A549 (cell line): ENCODE results near the gene RASSF6. TPM values are rescaled to one million over a fixed set of nuclear protein-coding genes. Genes with fewer than 3 reads are reported as not detected.
"Not testable (repeated sequence)": the region's sequence is repeated elsewhere in the genome, so short reads cannot be mapped to it uniquely, and the experiment has no call there.

Source experiments
- ATAC-seq, 2 experiments: fragments of 200-7000 bp in 1 of 2; fragments of >200 bp in 1 of 2; cut with Nextera tagmentation in 1 of 2; cut with Tn5 transposase in 1 of 2; 3 replicates each; pipeline versions ENCODE4 v1.8.0 to v1.9.1; 2018 to 2020; ENCODE audit warnings: mild to moderate bottlenecking in 1 of 2, moderate library complexity in 1 of 2
- CTCF ChIA-PET: fragments of 300-600 bp; sonication (Branson Sonifier 250); formaldehyde crosslinking; extraction: SDS; loops from one replicate; lab custom pipeline; 2021; ENCODE audit warnings: antibody characterized with exemption, inconsistent platforms; lab: Yijun Ruan, JAX
- POLR2A ChIA-PET: fragments of 350-600 bp; formaldehyde crosslinking; extraction: SDS; loops from one replicate; lab custom pipeline; 2021; ENCODE audit warnings: antibody characterized with exemption, inconsistent platforms; lab: Yijun Ruan, JAX
- DNase-seq, 2 experiments: peaks; one replicate each; pipeline versions ENCODE4 v3.0.0 to v3.0.0-alpha.2; 2011 to 2016; ENCODE audit warnings: low read depth in 1 of 2, low spot score in 1 of 2
- FAIRE-seq: peaks from 2 replicates; lab custom pipeline; 2011; peaks lifted over from hg19 to GRCh38; lab: Jason Lieb, UNC
- H3K27ac ChIP-seq, 2 experiments: fragments of >200 bp; sonication (Bioruptor Twin); formaldehyde crosslinking; 3 replicates each; pipeline ENCODE4 v1.5.1; 2016 to 2017
- H3K4me1 ChIP-seq: fragments of >200 bp; sonication (Bioruptor Twin); formaldehyde crosslinking; 3 replicates; pipeline ENCODE4 v1.6.1; 2016
- H3K4me2 ChIP-seq: fragments of >200 bp; sonication (Bioruptor Twin); formaldehyde crosslinking; 3 replicates; pipeline ENCODE4 v1.6.1; 2016
- H3K4me3 ChIP-seq: fragments of >200 bp; sonication (Bioruptor Twin); formaldehyde crosslinking; 3 replicates; pipeline ENCODE4 v1.5.1; 2016
- H3K9me3 ChIP-seq: fragments of >200 bp; sonication (Bioruptor Twin); formaldehyde crosslinking; 3 replicates; pipeline ENCODE4 v1.6.1; 2016
- BHLHE40 ChIP-seq: IDR thresholded peaks from 2 replicates; pipeline ENCODE4 v1.6.1; 2012; ENCODE audit warnings: low read depth, low read length, inconsistent platforms
- CBX8 ChIP-seq: fragments of 200-600 bp; sonication (generic); IDR thresholded peaks from 2 replicates; pipeline ENCODE4 v1.6.1; 2016
- CHD4 ChIP-seq: fragments of 200-600 bp; sonication (generic); IDR thresholded peaks from 2 replicates; pipeline ENCODE4 v1.6.1; 2016; ENCODE audit warnings: antibody characterized with exemption, mild to moderate bottlenecking, borderline replicate concordance
- EHMT2 ChIP-seq: fragments of 200-600 bp; sonication (generic); IDR thresholded peaks from 2 replicates; pipeline ENCODE4 v1.6.1; 2016; ENCODE audit warnings: antibody characterized with exemption, low read depth, mild to moderate bottlenecking, moderate library complexity
- ESRRA ChIP-seq: fragments of 150-350 bp; IDR thresholded peaks from 2 replicates; pipeline ENCODE4 v1.6.1; 2014; ENCODE audit warnings: mild to moderate bottlenecking, low read length, borderline replicate concordance
- FOSB ChIP-seq: fragments of 250-450 bp; sonication (Bioruptor Pico); IDR thresholded peaks from 2 replicates; pipeline ENCODE4 v1.5.0; 2020; ENCODE audit warnings: mild to moderate bottlenecking, moderate library complexity
- HOXA7 ChIP-seq: fragments of 250-450 bp; sonication (Bioruptor Pico); IDR thresholded peaks from 2 replicates; pipeline ENCODE4 v1.5.0; 2020; ENCODE audit warnings: mild to moderate bottlenecking, moderate library complexity
- MAFK ChIP-seq: fragments of 450-650 bp; IDR thresholded peaks from 2 replicates; pipeline ENCODE4 v1.6.1; 2014; ENCODE audit not compliant: partially characterized antibody
- MAZ ChIP-seq: fragments of 150-350 bp; IDR thresholded peaks from 2 replicates; pipeline ENCODE4 v1.6.1; 2014; ENCODE audit warnings: antibody characterized with exemption, low read depth, low read length, borderline replicate concordance
- NFE2L2 ChIP-seq: fragments of 150-350 bp; conservative IDR thresholded peaks from 2 replicates; pipeline ENCODE4 v1.6.1; 2014; ENCODE audit warnings: low read length
- NR3C1 ChIP-seq: fragments of >200 bp; sonication (Bioruptor Twin); formaldehyde crosslinking; IDR thresholded peaks from 3 replicates; pipeline ENCODE4 v1.6.1; 2017
- PHF8 ChIP-seq: fragments of 200-600 bp; sonication (generic); IDR thresholded peaks from 2 replicates; pipeline ENCODE4 v1.6.1; 2016; ENCODE audit warnings: low read depth, mild to moderate bottlenecking, antibody characterized with exemption, moderate library complexity, borderline replicate concordance
- POLR2A ChIP-seq: IDR thresholded peaks from 2 replicates; pipeline ENCODE4 v1.6.1; 2012; ENCODE audit warnings: mild to moderate bottlenecking, low read length
- RAD21 ChIP-seq, 2 experiments: fragments of >200 bp in 1 of 2; sonication (Bioruptor Twin) in 1 of 2; formaldehyde crosslinking in 1 of 2; IDR thresholded peaks in 1 of 2; conservative IDR thresholded peaks in 1 of 2; 2 replicates in 1 of 2; 3 replicates in 1 of 2; pipeline ENCODE4 v1.6.1; 2012 to 2018; ENCODE audit warnings: inconsistent platforms in 1 of 2
- RCOR1 ChIP-seq: fragments of 150-350 bp; IDR thresholded peaks from 2 replicates; pipeline ENCODE4 v1.6.1; 2014; ENCODE audit warnings: antibody characterized with exemption, low read length, low read depth
- RFX5 ChIP-seq: fragments of 450-650 bp; IDR thresholded peaks from 2 replicates; pipeline ENCODE4 v1.7.1; 2014; ENCODE audit warnings: antibody characterized with exemption, mild to moderate bottlenecking, moderate library complexity
- RNF2 ChIP-seq: fragments of 200-600 bp; sonication (generic); IDR thresholded peaks from 2 replicates; pipeline ENCODE4 v1.6.1; 2016; ENCODE audit warnings: low read depth, mild to moderate bottlenecking, antibody characterized with exemption, moderate library complexity, borderline replicate concordance
- SMC3 ChIP-seq: fragments of >200 bp; sonication (Bioruptor Twin); formaldehyde crosslinking; IDR thresholded peaks from 3 replicates; pipeline ENCODE4 v1.6.1; 2018; ENCODE audit warnings: inconsistent platforms
- TFCP2L1 ChIP-seq: fragments of 250-450 bp; sonication (Bioruptor Pico); IDR thresholded peaks from 2 replicates; pipeline ENCODE4 v1.5.0; 2021; ENCODE audit warnings: mild to moderate bottlenecking
- ZNF302 ChIP-seq: fragments of 250-450 bp; sonication (Bioruptor Pico); IDR thresholded peaks from 2 replicates; pipeline ENCODE4 v1.9.0; 2021; ENCODE audit warnings: inconsistent platforms, mild to moderate bottlenecking, moderate library complexity
- WGBS: methylation state at CpG from one replicate; pipeline ENCODE4 v1.1.6; 2017; ENCODE audit errors: missing lambda C conversion rate; 5-methylcytosine and 5-hydroxymethylcytosine counted together
- polyA plus RNA-seq, 4 experiments: library from polyadenylated mRNA; depleted of rRNA in 3 of 4; stranded (reverse); fragments of >200 nt; fragmentation: RNase III in 1 of 4; extraction: RNeasy Plus Mini Kit Qiagen cat#74134 plus additional on column Dnase treatment in 1 of 4; gene quantifications; 2 replicates in 3 of 4; 3 replicates in 1 of 4; pipeline ENCODE4 v1.2.3, GENCODE V29; 2011 to 2017
- TF ChIP-seq, protein P1 (sequence below): fragments of 250-450 bp; sonication (Bioruptor Pico); IDR thresholded peaks from 2 replicates; pipeline ENCODE4 v1.5.0; 2020; ENCODE audit warnings: low read depth, mild to moderate bottlenecking, moderate library complexity
- TF ChIP-seq, protein P2 (sequence below): fragments of >200 bp; sonication (Bioruptor Twin); formaldehyde crosslinking; IDR thresholded peaks from 3 replicates; pipeline ENCODE4 v1.5.1; 2016
- TF ChIP-seq, protein P3 (sequence below): fragments of >200 bp; sonication (Bioruptor Twin); formaldehyde crosslinking; IDR thresholded peaks from 2 replicates; pipeline ENCODE4 v1.6.1; 2016

The RASSF6 gene
- polyA plus RNA-seq, 2 of the 4 experiments (the other 2 are of a cell fraction) = 1.8 to 5.9 TPM

DNA sequence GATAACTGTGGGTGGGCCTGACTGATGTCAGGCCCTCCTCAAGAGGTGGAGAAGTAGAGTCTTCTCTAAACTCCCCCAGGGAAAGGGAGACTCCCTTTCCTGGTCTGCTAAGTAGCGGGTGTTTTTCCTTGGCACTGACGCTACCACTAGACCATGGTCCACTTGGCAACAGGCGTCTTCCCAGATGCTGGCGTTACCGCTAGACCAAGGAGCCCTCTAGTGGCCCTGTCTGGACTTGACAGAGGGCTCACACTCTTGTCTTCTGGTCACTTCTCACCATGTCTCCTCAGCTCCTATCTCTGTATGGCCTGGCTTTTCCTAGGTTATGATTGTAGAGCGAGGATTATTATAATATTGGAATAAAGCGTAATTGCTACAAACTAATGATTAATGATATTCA, 45.7 kb upstream of the RASSF6 start:
- ATAC-seq, H3K4me1 ChIP-seq, H3K4me2 ChIP-seq, H3K9me3 ChIP-seq, H3K4me3 ChIP-seq, POLR2A ChIA-PET, DNase-seq, FAIRE-seq: not testable (repeated sequence)
- peak overlapping the region in 1 of 2 experiments; percentile 57; a peak in 2 of 6 replicates for H3K27ac ChIP-seq
- TF ChIP-seq SMC3 (0 out of 3 replicates have a peak, but pooled peaks have one; percentile 14), RAD21 (conservative IDR thresholded peaks at IDR 0.05 in 1 of 2, IDR thresholded peaks at IDR 0.05 in 1 of 2) (peak; percentile 16 to 26; a peak in 2 of 5 replicates)
- CTCF ChIA-PET = interaction anchor here (2.3 to 6.0 kb wide), 2 partner anchors 257 to 468 kb away, joined by 7 to 38 read pairs; no protein-coding TSS in a partner anchor
- 65% methylated on average over 6 of the region's 7 CpGs for WGBS

DNA sequence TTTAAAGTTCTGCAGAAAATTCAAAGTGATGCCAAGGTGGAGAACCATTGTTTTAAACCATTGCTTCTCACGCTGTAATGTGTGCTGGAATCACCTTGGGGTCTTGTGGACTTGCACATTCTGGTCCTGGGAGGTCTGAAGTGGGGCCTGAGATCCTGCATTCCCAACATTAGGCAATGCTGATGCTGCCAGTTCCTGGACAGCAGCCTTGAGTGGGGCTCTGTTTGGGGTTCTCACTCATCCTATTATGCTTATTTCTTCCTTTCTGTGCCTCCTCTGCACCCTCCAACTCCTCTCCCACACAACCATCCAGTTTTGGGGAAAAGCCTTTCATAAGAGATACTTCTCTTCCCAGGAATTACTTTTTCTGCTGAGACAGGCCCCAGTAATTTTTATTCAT, 44.2 kb upstream of the RASSF6 start:
- ATAC-seq (no peak), DNase-seq (no peak), FAIRE-seq (no peak)
- Histone ChIP-seq H3K4me3 (no peak overlapping the region), H3K4me1 (peaks cover 5% of the 10 kb centered on the region; the same call in 2 of the 3 replicates), H3K27ac (peak overlapping the region; percentile 23 to 56; a peak in 3 of 6 replicates), H3K4me2 (no peak overlapping the region), H3K9me3 (no peaks in the 10 kb centered on the region)
- ChIA-PET POLR2A (no interaction called here), CTCF (interaction anchor here (1.3 to 6.0 kb wide), 6 partner anchors 9 to 470 kb away, joined by 4 to 38 read pairs (median 8); partner anchors contain the start of gene CXCL5)
- 100% methylated on average over 1 of the region's 1 CpG for WGBS
- TF ChIP-seq ESRRA (no peak), RNF2 (no peak), MAZ (no peak), BHLHE40 (no peak), EHMT2 (no peak), NR3C1 (no peak), TFCP2L1 (CRISPR knock-in tag) (no peak), NFE2L2 (no peak), CBX8 (no peak)
- TF ChIP-seq, protein P1, sequence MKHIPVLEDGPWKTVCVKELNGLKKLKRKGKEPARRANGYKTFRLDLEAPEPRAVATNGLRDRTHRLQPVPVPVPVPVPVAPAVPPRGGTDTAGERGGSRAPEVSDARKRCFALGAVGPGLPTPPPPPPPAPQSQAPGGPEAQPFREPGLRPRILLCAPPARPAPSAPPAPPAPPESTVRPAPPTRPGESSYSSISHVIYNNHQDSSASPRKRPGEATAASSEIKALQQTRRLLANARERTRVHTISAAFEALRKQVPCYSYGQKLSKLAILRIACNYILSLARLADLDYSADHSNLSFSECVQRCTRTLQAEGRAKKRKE (CRISPR knock-in tag) = no peak

DNA sequence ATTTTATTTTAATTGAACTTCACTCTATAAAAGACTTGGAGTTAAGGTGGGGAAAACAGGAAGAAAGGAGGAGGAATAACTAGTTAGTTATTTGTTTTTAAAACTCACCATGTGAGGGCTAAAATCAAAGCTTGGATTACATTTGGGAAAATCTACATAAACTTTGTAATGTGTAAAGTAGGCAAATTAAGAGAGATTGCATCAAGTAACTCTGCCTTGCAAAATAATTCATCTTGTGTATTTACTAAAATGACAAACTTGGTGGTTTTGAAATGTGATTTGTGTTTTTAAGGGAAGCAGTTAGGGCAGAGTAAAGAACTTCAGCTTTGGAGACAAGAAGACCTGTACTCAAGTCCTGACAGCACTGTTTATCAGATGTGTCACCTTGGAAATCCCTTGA, 43.3 kb upstream of the RASSF6 start:
- no peak for ATAC-seq
- DNase-seq = no peak
- Histone ChIP-seq H3K27ac (peak overlapping the region; percentile 54 to 83; a peak in 5 of 6 replicates), H3K9me3 (no peaks in the 10 kb centered on the region), H3K4me2 (no peak overlapping the region), H3K4me3 (no peak overlapping the region), H3K4me1 (peaks cover 5% of the 10 kb centered on the region; the same call in 2 of the 3 replicates)
- ChIA-PET POLR2A (no interaction called here), CTCF (interaction anchor here (0.9 to 6.0 kb wide), 18 partner anchors 9 to 470 kb away, joined by 3 to 38 read pairs (median 4); partner anchors contain the start of genes CXCL2, CXCL5 and CXCL8)
- TF ChIP-seq RFX5 = no peak
- TF ChIP-seq ZNF302 (CRISPR knock-in tag) = no peak
- TF ChIP-seq HOXA7 (CRISPR knock-in tag) = no peak
- TF ChIP-seq PHF8 = no peak
- TF ChIP-seq CHD4 = no peak
- TF ChIP-seq EHMT2 = no peak
- TF ChIP-seq, protein P2, sequence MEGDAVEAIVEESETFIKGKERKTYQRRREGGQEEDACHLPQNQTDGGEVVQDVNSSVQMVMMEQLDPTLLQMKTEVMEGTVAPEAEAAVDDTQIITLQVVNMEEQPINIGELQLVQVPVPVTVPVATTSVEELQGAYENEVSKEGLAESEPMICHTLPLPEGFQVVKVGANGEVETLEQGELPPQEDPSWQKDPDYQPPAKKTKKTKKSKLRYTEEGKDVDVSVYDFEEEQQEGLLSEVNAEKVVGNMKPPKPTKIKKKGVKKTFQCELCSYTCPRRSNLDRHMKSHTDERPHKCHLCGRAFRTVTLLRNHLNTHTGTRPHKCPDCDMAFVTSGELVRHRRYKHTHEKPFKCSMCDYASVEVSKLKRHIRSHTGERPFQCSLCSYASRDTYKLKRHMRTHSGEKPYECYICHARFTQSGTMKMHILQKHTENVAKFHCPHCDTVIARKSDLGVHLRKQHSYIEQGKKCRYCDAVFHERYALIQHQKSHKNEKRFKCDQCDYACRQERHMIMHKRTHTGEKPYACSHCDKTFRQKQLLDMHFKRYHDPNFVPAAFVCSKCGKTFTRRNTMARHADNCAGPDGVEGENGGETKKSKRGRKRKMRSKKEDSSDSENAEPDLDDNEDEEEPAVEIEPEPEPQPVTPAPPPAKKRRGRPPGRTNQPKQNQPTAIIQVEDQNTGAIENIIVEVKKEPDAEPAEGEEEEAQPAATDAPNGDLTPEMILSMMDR = no peak
- TF ChIP-seq, protein P3, sequence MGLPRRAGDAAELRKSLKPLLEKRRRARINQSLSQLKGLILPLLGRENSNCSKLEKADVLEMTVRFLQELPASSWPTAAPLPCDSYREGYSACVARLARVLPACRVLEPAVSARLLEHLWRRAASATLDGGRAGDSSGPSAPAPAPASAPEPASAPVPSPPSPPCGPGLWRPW = no peak
- TF ChIP-seq POLR2A = no peak
- no peak for TF ChIP-seq RCOR1
- no peak for TF ChIP-seq MAFK
- no peak for TF ChIP-seq FOSB
- FAIRE-seq = no peak
